Measurements from ENCODE around the gene TEX22.

Gene TEX22

GRCh38 chr14:105398044-105398725, at the start of gene TEX22 (continued):
- TF ChIP-seq ZNF121 (tag by site-specific recombination; IDR thresholded peaks at IDR 0.05) (no peak), SCRT1 (tag by site-specific recombination; IDR thresholded peaks at IDR 0.05; ENCODE audit: borderline replicate concordance) (no peak), ZNF248 (tag by site-specific recombination; IDR thresholded peaks at IDR 0.05) (no peak), ZNF16 (tag by site-specific recombination; IDR thresholded peaks at IDR 0.05; ENCODE audit: low read depth) (no peak), ZNF548 (tag by site-specific recombination; IDR thresholded peaks at IDR 0.05) (no peak), MEIS1 (CRISPR knock-in tag; IDR thresholded peaks at IDR 0.05; ENCODE audit: borderline replicate concordance) (no peak), ZNF112 (tag by site-specific recombination; IDR thresholded peaks at IDR 0.05) (no peak), ZNF48 (tag by site-specific recombination; IDR thresholded peaks at IDR 0.05) (no peak), ZNF530 (tag by site-specific recombination; IDR thresholded peaks at IDR 0.05; ENCODE audit: low read depth) (no peak), ZNF510 (tag by site-specific recombination; IDR thresholded peaks at IDR 0.05; ENCODE audit: insufficient replicate concordance) (no peak), ZNF701 (tag by site-specific recombination; IDR thresholded peaks at IDR 0.05) (no peak), SCRT2 (tag by site-specific recombination; IDR thresholded peaks at IDR 0.05) (no peak), ZNF354C (tag by site-specific recombination; IDR thresholded peaks at IDR 0.05; ENCODE audit: borderline replicate concordance, low read depth) (no peak), ZNF280C (tag by site-specific recombination; IDR thresholded peaks at IDR 0.05) (no peak), ZNF514 (tag by site-specific recombination; IDR thresholded peaks at IDR 0.05) (no peak), ZNF10 (tag by site-specific recombination; IDR thresholded peaks at IDR 0.05) (no peak), ATF2 (tag by site-specific recombination; IDR thresholded peaks at IDR 0.05; ENCODE audit: low read depth) (no peak), TCF7L2 (IDR thresholded peaks at IDR 0.05; ENCODE audit: borderline replicate concordance, low read depth, low read length) (no peak), ZXDB (tag by site-specific recombination; IDR thresholded peaks at IDR 0.05) (peak; percentile 95), GLIS1 (tag by site-specific recombination; IDR thresholded peaks at IDR 0.05) (peak; percentile 71), ZFP37 (tag by site-specific recombination; IDR thresholded peaks at IDR 0.05) (0 out of 2 replicates have a peak, but pooled peaks have one; percentile 54), YY2 (tag by site-specific recombination; IDR thresholded peaks at IDR 0.05) (peak; percentile 68; the same call in 1 of the 2 replicates), ZNF391 (tag by site-specific recombination; IDR thresholded peaks at IDR 0.05; ENCODE audit: borderline replicate concordance, low read depth) (peak; percentile 52; the same call in 1 of the 2 replicates), ZNF140 (tag by site-specific recombination; IDR thresholded peaks at IDR 0.05) (no peak), HOXD13 (CRISPR knock-in tag; IDR thresholded peaks at IDR 0.05; ENCODE audit: borderline replicate concordance) (no peak), ZNF561 (tag by site-specific recombination; IDR thresholded peaks at IDR 0.05; ENCODE audit: borderline replicate concordance) (peak; percentile 70; the same call in 1 of the 2 replicates), ZBTB1 (tag by site-specific recombination; IDR thresholded peaks at IDR 0.05) (no peak), KLF1 (tag by site-specific recombination; IDR thresholded peaks at IDR 0.05) (0 out of 2 replicates have a peak, but pooled peaks have one; percentile 33)
- TF ChIP-seq, protein P1, sequence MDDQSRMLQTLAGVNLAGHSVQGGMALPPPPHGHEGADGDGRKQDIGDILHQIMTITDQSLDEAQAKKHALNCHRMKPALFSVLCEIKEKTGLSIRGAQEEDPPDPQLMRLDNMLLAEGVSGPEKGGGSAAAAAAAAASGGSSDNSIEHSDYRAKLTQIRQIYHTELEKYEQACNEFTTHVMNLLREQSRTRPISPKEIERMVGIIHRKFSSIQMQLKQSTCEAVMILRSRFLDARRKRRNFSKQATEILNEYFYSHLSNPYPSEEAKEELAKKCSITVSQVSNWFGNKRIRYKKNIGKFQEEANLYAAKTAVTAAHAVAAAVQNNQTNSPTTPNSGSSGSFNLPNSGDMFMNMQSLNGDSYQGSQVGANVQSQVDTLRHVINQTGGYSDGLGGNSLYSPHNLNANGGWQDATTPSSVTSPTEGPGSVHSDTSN (CRISPR knock-in tag; IDR thresholded peaks at IDR 0.05), result no peak
- TF ChIP-seq, protein P2, sequence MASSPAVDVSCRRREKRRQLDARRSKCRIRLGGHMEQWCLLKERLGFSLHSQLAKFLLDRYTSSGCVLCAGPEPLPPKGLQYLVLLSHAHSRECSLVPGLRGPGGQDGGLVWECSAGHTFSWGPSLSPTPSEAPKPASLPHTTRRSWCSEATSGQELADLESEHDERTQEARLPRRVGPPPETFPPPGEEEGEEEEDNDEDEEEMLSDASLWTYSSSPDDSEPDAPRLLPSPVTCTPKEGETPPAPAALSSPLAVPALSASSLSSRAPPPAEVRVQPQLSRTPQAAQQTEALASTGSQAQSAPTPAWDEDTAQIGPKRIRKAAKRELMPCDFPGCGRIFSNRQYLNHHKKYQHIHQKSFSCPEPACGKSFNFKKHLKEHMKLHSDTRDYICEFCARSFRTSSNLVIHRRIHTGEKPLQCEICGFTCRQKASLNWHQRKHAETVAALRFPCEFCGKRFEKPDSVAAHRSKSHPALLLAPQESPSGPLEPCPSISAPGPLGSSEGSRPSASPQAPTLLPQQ (tag by site-specific recombination; IDR thresholded peaks at IDR 0.05), result peak; percentile 64
- TF ChIP-seq, protein P3, sequence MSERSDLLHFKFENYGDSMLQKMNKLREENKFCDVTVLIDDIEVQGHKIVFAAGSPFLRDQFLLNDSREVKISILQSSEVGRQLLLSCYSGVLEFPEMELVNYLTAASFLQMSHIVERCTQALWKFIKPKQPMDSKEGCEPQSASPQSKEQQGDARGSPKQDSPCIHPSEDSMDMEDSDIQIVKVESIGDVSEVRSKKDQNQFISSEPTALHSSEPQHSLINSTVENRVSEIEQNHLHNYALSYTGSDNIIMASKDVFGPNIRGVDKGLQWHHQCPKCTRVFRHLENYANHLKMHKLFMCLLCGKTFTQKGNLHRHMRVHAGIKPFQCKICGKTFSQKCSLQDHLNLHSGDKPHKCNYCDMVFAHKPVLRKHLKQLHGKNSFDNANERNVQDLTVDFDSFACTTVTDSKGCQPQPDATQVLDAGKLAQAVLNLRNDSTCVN (tag by site-specific recombination; optimal IDR thresholded peaks at IDR 0.05), result peak; percentile 86
- TF ChIP-seq, protein P4, sequence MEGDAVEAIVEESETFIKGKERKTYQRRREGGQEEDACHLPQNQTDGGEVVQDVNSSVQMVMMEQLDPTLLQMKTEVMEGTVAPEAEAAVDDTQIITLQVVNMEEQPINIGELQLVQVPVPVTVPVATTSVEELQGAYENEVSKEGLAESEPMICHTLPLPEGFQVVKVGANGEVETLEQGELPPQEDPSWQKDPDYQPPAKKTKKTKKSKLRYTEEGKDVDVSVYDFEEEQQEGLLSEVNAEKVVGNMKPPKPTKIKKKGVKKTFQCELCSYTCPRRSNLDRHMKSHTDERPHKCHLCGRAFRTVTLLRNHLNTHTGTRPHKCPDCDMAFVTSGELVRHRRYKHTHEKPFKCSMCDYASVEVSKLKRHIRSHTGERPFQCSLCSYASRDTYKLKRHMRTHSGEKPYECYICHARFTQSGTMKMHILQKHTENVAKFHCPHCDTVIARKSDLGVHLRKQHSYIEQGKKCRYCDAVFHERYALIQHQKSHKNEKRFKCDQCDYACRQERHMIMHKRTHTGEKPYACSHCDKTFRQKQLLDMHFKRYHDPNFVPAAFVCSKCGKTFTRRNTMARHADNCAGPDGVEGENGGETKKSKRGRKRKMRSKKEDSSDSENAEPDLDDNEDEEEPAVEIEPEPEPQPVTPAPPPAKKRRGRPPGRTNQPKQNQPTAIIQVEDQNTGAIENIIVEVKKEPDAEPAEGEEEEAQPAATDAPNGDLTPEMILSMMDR (tag by site-specific recombination; IDR thresholded peaks at IDR 0.05), result peak; percentile 54
